Stimulated activated CD4-positive, alpha-beta T cell treated with anti-CD3 and anti-CD28 coated beads, TNF-alpha, amount 100 ng/mL, for 4 hours (primary cell): Measurements from ENCODE around the gene POGLUT2.

Source experiments
- DNase-seq, 3 experiments: peaks; one replicate each; pipeline ENCODE4 v3.0.0-alpha.2; 2020; ENCODE audit warnings: low read depth in 3 of 3

The POGLUT2 gene

GRCh38 chr13:102798581-102799425, at the start of gene POGLUT2, which contains the start of gene BIVM:
POGLUT2 (minus strand) TSS chr13:102798976; CDS start chr13:102798670, 306 bp downstream.
BIVM (plus strand) TSS chr13:102799119; CDS start chr13:102807268, 8,149 bp downstream.
- DNase-seq, result peak in 1 of 3 experiments; percentile 45

DNA sequence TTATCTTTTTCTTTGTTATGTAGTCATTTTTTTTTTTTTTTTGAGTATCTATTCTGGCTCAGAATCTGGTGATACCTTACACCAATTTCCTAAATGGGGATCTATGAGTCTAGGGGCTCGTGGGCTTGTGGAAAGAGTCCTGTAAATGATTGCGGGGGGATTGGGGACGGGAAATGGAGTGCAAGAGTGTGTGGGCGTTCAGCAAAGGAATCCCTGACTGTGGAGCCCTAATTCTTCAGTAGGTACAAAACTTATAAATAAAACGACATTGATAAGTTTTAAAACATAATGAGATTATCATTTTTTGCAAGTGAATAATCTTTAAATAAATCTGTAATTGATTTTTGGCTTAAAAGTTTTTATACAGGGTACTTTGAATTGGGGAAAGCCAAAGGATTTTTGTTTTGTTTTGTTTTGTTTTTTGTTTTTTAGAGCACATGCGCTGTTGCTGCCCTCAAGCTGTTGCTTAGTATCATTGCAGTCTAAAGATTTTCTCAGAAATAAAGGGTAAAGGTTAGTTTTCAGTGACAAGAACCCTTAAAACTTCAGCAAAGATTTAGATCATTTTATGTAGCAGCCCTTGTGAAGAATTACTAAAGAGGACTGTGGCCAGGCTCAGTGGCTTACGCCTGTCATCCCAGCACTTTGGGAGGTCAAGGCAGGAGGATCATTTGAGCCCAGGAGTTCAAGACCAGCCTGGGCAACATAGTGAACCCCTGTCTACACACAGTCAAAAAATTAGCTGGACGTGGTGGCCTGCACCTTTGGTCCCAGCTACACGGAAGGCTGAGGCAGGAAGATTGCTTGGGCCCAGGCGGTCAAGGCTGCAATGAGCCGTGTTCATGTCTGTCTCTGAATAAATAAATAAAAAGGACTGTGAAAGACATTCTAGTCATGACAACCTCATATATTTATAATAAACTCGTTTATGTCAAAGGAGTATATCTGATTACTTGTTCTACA, 48.8 kb upstream of the POGLUT2 start:
- DNase-seq, result no peak

DNA sequence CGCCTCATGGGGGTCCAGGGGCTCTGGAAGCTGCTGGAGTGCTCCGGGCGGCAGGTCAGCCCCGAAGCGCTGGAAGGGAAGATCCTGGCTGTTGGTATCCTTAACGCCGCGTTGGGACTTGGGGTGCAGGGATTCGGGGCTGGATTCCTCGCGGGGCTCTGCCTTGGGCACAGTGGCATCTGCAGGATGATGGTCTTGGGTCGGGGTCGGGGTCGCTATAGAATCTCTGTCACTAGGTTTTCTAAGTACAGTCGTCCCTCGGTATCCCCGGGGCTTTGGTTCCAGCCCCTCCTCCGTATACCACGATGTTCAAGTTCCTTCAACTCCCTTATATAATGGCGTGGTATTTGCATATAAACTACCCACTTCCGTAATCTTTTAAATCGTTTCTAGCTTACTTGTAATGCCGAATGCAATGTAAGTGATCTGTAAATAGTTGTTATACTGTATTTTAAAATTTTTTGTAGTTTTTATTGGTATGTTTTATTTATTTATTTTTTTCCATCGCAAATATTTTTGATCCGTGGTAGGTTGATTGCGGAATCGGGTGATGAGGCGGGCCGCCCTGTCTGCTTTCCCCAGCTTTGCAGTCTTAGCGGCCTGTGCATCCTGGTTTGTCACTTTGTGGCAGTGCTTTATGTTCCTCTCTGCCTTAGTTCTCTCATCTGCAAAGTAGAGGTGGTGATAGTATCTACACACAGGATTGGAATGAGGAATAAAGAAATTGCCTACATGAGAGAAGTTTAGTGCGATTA, 47.7 kb upstream of the POGLUT2 start:
- peak in 1 of 3 experiments; percentile 14 for DNase-seq

- peak; percentile 88 to 91 (median 90) for DNase-seq
Observed at GRCh38 chr13:102845630-102846260, 47.0 kb upstream of the POGLUT2 start, which contains the start of gene ERCC5. ERCC5 (plus strand) TSS chr13:102846032; CDS start chr13:102846267, 235 bp downstream.

DNA sequence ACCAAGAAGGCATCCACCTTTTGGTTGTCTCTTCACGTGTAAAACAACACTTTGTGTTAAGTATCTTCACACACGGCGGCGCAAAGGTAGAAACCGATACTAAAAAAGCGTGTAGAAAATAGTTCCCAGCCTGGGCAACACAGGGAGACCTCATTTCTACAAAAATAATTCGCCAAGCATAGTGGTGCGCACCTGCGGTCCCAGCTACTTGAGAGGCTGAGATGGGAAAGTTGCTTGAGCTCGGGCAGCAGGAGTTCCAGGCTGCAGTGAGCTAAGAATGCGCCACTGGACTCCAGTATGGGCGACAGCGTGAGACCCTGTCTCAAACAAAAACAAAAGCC, 46.5 kb upstream of the POGLUT2 start:
- no peak for DNase-seq

- DNase-seq, result no peak
Observed at GRCh38 chr13:102839462-102839861, 40.7 kb upstream of the POGLUT2 start.

GRCh38 chr13:102838982-102839381, 40.2 kb upstream of the POGLUT2 start:
- no peak for DNase-seq

- DNase-seq, result no peak
Observed at GRCh38 chr13:102838273-102838672, 39.5 kb upstream of the POGLUT2 start.

- no peak for DNase-seq
Observed at GRCh38 chr13:102836471-102836870, 37.7 kb upstream of the POGLUT2 start.

- no peak for DNase-seq
Observed at GRCh38 chr13:102830646-102831045, 31.9 kb upstream of the POGLUT2 start.

DNA sequence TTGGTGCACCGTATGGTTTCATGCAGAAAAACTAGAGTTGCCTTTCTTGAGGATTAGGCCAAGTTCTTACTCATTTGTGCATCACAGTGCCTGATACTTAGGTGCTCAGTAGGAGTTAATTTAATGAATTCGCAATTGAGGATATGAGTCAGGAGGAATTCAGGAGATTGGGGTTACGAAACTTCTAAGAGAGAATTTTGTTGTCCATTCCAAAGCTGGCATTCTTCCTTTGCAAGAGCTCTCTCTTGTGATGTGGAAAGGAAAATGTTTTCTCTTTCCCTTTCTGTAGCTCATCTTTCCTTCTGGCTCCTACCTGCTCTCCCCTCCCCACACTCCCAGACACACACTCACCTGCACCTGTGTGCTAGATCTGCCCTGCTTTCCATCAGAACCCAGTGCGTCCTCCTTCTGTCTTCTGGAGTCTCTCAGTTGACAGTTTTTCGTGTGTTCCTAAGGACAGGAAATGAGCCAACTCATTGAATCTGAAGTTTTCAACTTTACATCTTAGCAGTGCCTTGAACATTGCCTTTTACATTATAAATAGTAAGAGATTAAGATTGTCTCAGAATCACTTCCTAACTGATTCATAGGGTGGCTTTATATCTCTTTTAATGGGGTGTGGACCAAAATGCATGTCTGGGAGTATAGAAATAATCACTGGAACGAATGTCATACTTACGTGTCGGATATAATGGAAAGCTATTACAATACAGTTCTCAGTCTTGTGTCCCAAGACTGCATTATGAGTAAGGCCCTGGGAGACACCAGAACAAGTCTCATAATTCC, 27.3 kb upstream of the POGLUT2 start:
- no peak for DNase-seq

DNA sequence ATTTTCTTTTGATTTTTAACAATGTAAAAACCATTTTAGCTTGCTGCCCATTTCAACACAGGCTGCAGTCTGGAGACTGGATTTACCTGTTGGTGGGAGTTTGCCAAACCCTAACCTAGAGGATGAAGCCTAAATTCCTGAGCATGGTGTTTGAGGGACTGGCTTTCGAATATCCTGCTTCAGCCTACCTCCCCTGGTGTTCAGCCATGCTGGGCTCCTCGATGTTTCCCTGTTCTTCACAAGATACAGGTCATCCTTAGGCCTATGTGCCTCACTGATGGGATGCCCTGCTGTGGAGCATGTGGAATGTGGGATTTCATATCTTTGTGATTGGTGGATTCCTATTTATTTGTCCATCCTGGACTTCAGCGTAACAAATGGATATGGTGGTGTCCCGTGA, 26.6 kb upstream of the POGLUT2 start:
- DNase-seq, result no peak

DNA sequence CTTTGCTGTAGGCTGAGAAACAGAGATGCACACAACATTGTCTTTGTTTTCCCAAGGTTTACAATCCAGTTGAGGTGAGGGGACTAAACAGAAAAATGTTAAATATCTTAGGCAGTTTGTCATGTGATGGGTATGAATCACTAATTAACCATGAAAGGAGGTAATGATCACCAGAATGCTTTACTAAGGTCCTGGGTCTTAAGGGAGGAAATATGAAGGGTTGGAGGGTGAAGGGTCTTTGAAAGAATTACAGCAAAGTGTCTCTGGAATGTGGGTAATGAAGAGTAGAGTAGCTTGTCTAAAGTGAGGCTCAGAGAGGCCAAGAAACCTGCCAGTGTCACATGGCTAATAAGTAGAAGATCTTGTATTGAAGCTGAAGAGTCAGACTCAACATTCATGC, 19.1 kb upstream of the POGLUT2 start:
- DNase-seq, result no peak

GRCh38 chr13:102817241-102817640, 18.5 kb upstream of the POGLUT2 start:
- DNase-seq, result no peak

- DNase-seq, result no peak
Observed at GRCh38 chr13:102816708-102817107, 17.9 kb upstream of the POGLUT2 start.

DNA sequence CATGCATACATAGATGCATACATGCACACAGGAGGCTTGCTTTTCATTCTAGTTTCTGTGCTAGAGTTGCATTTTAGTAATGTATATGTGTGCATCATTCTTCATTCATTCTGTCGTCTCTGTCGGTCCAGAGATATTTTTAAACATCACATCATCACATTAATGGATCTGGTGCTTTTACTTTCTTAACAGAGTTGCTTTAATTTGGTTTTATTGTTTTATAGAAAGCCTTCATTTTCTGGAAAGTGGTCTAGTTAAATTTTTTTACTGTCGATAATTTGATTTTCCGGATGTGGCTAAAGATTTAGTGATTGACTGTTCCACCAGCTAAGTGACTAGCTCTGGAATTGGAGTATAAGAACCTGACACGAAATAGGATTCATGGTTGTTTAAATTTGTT, 17.0 kb upstream of the POGLUT2 start:
- DNase-seq, result no peak

DNA sequence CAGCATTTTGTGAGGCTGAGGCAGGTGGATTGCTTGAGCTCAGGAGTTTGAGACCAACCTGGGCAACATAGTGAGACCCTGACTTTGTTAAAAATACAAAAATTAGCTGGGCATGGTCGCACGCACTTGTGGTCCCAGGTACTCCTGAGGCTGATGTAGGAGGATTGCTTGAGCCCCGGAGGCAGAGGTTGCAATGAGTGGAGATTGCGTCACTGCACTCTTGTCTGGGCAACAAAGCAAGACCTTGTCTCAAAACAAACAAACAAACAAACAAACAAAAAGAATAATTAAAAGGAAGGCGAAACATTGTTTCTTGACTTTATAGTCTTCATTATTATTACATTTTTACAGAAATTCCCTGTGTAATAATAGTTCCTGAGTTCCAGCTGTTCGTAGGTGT, 16.0 kb upstream of the POGLUT2 start:
- no peak for DNase-seq

GRCh38 chr13:102814025-102814607, 15.3 kb upstream of the POGLUT2 start:
- no peak for DNase-seq

DNA sequence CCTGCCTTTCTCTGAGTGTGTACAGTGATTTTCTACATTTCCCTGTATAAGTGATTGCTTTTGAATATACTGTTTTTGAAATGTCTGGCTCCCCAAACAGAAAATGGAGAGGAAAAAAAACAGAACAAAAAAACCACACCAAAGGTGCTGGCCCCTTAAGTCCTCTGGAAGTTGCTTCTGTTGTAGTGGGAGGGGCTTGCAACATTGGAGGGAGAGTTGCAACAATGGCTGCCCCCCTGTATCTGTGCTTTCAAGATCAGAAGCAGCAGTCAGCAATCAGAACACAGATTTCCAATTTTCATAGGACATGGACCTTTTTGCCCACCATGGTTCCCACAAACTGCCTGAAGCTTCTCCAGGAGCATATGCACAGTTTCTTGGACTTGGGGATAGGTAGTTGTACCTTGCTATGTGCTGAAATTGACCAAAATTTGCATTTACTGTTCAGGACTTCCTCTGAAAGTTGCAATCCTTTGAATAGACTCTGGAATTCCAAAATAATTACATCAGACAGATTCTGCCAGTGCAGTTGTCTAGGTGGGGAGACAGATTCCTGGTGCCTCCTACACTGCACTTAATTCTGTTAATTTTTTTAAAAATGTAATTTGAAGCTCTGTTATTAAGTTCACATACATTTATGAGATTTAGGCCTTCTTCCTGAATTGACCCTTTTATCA, 14.0 kb upstream of the POGLUT2 start:
- DNase-seq, result no peak
